Osteoblast (primary cell): ENCODE measurements around the gene ADAMTS5. TPM values are rescaled to one million over a fixed set of nuclear protein-coding genes. Genes with fewer than 3 reads are reported as not detected.
A peak's percentile ranks its signal among the peaks of the same experiment; 100 is the strongest.

Experiments
- DNase-seq: peaks from one replicate; pipeline ENCODE4 v3.0.0; 2011; ENCODE audit warnings: low spot score, mixed read lengths; ENCODE audit not compliant: insufficient read length; ENCODE audit errors: missing footprints
- H2AFZ ChIP-seq: 2 replicates; pipeline ENCODE4 v1.6.0; 2011; ENCODE audit warnings: mild to moderate bottlenecking, low read length
- H3K27ac ChIP-seq: 2 replicates; pipeline ENCODE4 v1.5.1; 2011; ENCODE audit warnings: mild to moderate bottlenecking, low read depth, low read length, moderate library complexity
- H3K27me3 ChIP-seq: 2 replicates; pipeline ENCODE4 v1.6.0; 2012; ENCODE audit warnings: mild to moderate bottlenecking, control low read depth, inconsistent platforms, low read length, moderate library complexity; ENCODE audit not compliant: insufficient read depth
- H3K36me3 ChIP-seq: 2 replicates; pipeline ENCODE4 v1.5.1; 2011; ENCODE audit warnings: mild to moderate bottlenecking, low read length, control low read depth, moderate library complexity; ENCODE audit not compliant: insufficient read depth
- H3K4me1 ChIP-seq: 2 replicates; pipeline ENCODE4 v1.5.1; 2011; ENCODE audit warnings: mild to moderate bottlenecking, low read length, control low read depth, moderate library complexity; ENCODE audit not compliant: insufficient read depth
- H3K4me2 ChIP-seq: 2 replicates; pipeline ENCODE4 v1.6.0; 2011; ENCODE audit warnings: mild to moderate bottlenecking, low read length; ENCODE audit not compliant: insufficient read depth
- H3K4me3 ChIP-seq: fragments of 200-600 bp; sonication (generic); 3 replicates; pipeline ENCODE4 v1.5.1; 2012; ENCODE audit warnings: mild to moderate bottlenecking, low read length, inconsistent platforms; ENCODE audit not compliant: insufficient read depth
- H3K79me2 ChIP-seq: 2 replicates; pipeline ENCODE4 v1.6.0; 2012; ENCODE audit warnings: mild to moderate bottlenecking, low read length, control low read depth, inconsistent platforms; ENCODE audit not compliant: insufficient read depth
- H3K9me3 ChIP-seq: 2 replicates; pipeline ENCODE4 v1.5.1; 2011; ENCODE audit warnings: low read depth, low read length, control low read depth
- H4K20me1 ChIP-seq: 2 replicates; pipeline ENCODE4 v1.6.0; 2012; ENCODE audit warnings: mild to moderate bottlenecking, low read length, control low read depth; ENCODE audit not compliant: insufficient read depth
- total RNA-seq: library from RNA; depleted of rRNA; stranded (reverse); fragments of >200 nt; gene quantifications from 2 replicates; pipeline ENCODE4 v1.2.3, GENCODE V29; 2012
- TF ChIP-seq, protein P1 (sequence below): IDR thresholded peaks from 2 replicates; pipeline ENCODE4 v1.5.1; 2011; ENCODE audit warnings: mild to moderate bottlenecking, low read depth, low read length, moderate library complexity; ENCODE audit errors: extremely low read depth

ADAMTS5 gene
- total RNA-seq, 1 donor, result 39.1 TPM

DNA sequence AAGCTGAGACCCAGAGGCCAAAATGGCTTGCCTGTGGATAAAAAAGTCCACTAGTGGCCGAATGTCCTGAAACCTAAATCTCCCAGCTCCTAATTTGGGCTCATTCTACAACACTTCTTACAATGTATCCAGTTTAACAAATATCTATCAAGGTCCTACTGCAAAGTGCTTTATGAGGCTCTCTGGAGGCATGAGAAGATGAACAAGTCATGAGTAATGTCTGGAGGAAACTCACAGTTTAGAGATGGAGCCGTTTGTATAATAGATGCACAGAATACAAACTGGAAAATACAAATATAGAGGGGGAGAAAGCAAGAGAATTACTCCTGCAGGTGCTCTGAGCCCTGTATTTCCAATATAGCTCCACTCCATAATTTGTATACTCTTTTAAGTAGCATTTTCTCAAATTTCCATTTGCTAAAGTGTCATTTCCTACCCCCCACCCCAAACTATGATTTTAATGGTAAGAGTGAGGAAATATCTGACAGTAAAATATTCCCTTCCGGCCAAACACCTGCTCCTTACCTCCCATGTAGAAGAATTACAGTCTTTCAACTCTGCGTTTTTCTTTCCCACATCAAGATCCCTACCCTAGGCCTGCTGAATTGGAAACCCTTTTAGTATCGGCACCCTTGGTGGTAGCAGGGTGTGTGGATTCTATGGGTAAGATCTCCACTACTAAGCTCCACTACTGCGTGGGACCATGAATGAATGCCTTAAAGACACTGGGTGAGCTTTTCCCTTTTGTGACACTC is 3.3 kb upstream of the ADAMTS5 start:
- Histone ChIP-seq H3K27ac (no peak overlapping the region), H3K79me2 (peaks cover 9% of the 10 kb centered on the region), H3K4me1 (peaks cover 8% of the 10 kb centered on the region), H3K4me2 (no peak overlapping the region), H3K4me3 (no peak overlapping the region), H4K20me1 (no peaks in the 10 kb centered on the region), H3K36me3 (no peaks in the 10 kb centered on the region), H3K27me3 (no peaks in the 10 kb centered on the region), H3K9me3 (no peaks in the 10 kb centered on the region), H2AFZ (no peak overlapping the region)
- DNase-seq, result no peak
- TF ChIP-seq, protein P1, sequence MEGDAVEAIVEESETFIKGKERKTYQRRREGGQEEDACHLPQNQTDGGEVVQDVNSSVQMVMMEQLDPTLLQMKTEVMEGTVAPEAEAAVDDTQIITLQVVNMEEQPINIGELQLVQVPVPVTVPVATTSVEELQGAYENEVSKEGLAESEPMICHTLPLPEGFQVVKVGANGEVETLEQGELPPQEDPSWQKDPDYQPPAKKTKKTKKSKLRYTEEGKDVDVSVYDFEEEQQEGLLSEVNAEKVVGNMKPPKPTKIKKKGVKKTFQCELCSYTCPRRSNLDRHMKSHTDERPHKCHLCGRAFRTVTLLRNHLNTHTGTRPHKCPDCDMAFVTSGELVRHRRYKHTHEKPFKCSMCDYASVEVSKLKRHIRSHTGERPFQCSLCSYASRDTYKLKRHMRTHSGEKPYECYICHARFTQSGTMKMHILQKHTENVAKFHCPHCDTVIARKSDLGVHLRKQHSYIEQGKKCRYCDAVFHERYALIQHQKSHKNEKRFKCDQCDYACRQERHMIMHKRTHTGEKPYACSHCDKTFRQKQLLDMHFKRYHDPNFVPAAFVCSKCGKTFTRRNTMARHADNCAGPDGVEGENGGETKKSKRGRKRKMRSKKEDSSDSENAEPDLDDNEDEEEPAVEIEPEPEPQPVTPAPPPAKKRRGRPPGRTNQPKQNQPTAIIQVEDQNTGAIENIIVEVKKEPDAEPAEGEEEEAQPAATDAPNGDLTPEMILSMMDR, result no peak

DNA sequence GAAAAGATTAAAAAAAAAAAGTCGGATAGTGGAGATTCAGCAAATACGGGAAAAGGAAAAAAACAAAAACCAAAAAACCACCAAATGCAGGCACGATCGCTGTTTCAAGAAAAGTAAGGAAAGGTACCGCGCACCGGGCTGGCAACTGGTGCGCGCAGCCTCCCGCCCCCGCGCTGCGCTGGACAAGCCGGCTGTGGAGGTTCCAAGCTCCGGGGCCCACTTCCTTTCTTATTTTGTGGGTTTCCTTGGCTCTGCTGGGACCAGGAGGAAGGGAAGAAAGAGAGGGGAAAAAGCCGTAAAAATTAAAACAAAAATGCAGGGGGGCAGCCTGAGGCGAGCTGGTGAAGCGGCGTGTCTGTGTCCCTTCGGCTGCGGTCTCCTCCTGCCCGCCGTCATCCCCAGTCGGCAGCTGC is 233 bp downstream of the ADAMTS5 start:
- peaks cover 16% of the 10 kb centered on the region for H3K79me2 ChIP-seq
- no peaks in the 10 kb centered on the region for H3K27me3 ChIP-seq
- no peaks in the 10 kb centered on the region for H3K9me3 ChIP-seq
- H4K20me1 ChIP-seq, result no peaks in the 10 kb centered on the region
- peak overlapping the region; percentile 86 for H3K27ac ChIP-seq
- peak; percentile 87 for DNase-seq
- peak overlapping the region; percentile 82 for H3K4me3 ChIP-seq
- H3K4me1 ChIP-seq, result peaks cover 36% of the 10 kb centered on the region
- TF ChIP-seq, protein P1, result no peak
- no peaks in the 10 kb centered on the region for H3K36me3 ChIP-seq
- H2AFZ ChIP-seq, result peak overlapping the region; percentile 93
- H3K4me2 ChIP-seq, result peak overlapping the region; percentile 84

DNA sequence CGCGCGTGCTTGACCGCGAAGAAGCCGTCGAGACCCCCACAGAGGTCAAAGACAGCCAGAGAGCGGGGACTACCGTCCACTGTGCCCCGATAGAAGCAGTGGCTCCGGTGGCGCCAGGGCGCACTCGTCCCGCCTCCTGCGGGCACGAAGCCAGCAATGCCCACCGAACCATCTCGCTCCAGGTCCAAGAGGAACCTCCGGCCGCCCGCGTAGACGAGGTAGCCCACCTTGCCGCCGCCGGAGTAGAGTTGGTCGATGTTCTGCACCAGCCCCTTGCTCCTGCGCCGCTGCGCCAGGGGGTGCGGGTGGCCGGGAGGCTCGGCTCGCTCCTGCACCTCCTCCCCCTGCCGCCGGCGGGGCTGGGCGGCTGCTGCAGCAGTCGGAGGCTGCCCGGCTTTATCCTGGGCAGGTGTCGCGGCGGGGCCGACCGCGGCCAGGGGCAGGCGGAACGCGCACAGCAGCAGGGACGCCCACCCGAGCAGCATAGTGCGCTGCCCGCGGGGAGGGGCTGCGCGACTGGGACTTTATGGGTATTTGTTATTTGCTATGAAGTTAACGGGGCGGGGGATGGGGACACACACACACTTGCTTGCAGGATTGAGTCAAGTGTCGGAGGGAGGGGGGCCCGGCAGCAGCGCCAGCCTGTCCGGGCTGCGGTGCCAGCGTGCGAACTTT is 844 bp downstream of the ADAMTS5 start:
- peak; percentile 91 for DNase-seq
- Histone ChIP-seq H3K9me3 (no peaks in the 10 kb centered on the region), H3K36me3 (peaks cover 4% of the 10 kb centered on the region), H3K27ac (peak overlapping the region; percentile 86), H3K4me1 (peaks cover 37% of the 10 kb centered on the region), H4K20me1 (no peaks in the 10 kb centered on the region), H3K4me3 (peak overlapping the region; percentile 82), H3K27me3 (no peaks in the 10 kb centered on the region), H3K4me2 (peak overlapping the region; percentile 84), H3K79me2 (peaks cover 19% of the 10 kb centered on the region), H2AFZ (peak overlapping the region; percentile 69)
- TF ChIP-seq, protein P1, result no peak
